ENCODE results near the gene KIAA0825.
"Not testable (repeated sequence)": the region's sequence is repeated elsewhere in the genome, so short reads cannot be mapped to it uniquely, and the experiment has no call there.

Gene KIAA0825

DNA sequence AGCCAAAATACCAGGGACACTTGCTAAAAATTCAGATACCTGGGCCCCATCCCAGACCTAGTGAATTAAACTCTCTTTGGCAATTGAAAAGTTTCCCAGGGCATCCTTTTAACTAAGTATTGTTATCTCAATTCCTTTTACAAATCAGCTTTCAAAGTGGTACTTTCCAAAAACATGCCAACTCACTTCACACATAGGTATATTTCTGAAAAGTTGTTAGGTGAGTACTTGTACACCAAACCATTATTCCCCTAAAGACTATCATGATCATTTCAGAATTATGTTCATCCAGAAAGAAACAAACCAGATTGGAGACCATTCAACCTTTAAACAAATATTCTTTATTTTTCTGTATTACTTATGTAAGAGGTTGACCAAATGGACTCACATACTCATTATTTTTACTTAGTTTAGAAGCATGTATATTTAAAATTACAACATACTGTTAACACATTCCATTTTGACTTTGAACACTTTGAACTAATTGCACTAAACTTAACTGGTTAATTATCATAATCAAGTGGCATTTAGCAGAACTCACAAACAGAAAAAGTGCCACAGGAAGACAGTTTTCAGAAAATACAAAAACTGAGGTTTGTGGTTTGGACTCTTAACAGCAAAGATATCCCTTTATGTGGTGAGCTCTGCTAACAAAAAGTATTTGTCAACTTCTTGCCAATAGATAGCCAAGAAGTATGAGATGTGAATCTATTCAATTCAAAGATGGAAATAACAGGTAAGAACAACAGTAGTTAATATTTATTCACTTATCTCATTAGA, 40.7 kb downstream of the KIAA0825 start:
- DNase-seq, result no peak
- intact Hi-C loops (cut with DNase I), result no loop called here

DNA sequence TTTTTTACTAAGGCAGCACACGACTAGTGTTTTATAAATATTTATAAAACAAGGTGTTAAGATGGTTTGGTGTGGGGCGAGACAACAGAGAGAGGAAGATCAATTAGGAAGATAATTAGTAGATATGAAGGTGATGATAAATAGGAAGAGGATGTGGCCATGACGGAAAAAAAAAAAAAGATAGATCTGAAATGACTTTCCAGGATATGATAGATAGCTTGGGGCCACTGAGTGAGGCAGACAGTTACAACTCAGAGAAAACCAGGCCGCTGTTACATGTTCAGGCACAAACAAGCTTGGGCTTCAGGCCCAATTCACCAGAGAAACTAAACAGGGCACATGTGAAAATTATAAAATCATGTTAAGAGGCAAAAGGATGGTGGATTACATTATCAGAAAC, 43.2 kb downstream of the KIAA0825 start:
- no peak for DNase-seq
- intact Hi-C loops (cut with DNase I), result no loop called here

DNA sequence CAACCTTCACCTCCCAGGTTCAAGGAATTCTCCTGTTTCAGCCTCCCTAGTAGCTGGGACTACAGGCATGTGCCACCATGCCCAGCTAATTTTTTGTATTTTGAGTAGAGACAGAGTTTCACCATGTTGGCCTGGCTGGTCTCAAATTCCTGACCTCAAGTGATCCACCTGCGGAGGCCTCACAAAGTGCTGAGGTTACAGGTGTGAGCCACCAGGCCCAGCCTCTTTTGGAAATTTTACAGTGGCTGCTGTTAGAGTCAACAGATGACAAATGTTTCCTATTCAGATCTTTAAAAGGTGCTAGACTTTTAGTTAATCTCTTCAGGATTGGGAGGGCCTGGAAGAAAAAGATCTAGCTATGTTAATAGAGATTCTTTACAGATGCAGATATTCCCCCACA, 45.1 kb downstream of the KIAA0825 start:
- DNase-seq; intact Hi-C loops (cut with DNase I): not testable (repeated sequence)

DNA sequence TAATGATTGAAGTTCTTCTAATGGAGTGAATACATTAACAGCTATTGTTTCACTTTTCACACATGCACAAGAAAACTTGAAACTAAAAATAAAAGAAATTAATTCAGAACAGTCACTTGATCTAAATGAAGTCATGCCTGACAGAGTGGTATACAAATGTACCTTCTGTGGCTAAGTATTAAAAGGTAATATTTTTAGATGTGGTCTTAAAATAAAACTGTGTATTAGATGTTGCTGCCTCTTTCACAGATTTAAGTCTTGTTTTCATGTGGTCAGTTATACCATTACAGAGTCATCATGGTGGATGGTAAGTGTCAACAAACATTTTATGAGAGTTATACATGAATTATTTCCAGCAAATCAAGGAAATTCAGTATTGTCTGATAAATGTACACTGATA, 47.0 kb downstream of the KIAA0825 start:
- intact Hi-C loops (cut with DNase I), result no loop called here
- no peak for DNase-seq

DNA sequence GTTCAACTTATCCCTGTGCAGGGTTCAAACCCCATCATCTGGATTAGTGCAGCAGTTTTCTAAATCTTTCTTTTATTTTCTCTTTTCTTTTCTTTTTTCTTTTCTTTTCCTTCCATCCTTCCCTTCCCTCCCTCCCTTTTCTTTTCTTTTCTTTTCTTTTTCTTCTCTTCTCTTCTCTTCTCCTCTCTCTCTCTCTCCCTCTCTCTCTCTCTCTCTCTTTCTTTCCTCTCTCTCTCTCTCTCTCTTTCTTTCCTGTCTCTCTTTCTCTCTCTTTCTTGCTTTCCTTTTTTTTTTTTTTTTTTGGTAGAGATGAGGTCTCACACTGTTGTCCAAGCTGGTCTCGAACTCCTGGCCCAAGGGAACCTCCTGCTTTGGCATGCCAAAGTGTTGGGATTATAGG, 53.6 kb downstream of the KIAA0825 start:
- intact Hi-C loops (cut with DNase I), result no loop called here
- no peak for DNase-seq

DNA sequence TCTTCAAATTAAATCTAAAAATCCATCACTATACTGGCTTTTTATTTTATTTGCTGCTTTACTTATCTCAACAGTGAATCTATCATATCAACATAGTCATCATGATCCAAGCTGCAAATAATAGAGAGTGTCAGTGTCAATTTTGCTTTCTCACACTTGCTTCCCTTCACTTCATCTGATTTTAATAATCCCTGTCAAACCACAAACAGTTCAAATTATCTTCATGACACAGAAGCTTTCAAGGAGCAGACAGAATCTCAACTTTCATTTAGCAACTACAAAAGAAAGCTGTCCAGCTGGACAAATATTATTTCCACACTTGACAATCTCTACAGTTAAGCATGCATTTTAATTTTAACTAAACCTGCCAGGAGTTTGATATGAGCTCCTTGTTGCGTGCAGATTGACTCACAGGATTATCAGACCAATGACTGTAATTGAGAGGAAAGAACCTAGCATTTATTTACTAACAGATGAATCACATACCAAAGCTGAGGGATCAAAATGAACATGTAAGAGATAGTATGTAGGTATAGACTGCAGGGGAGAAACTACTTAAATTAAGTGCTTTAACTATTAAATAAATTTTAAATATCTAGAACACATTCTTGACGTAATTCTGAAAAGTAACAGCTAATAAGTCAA, 56.0 kb downstream of the KIAA0825 start:
- intact Hi-C loops (cut with DNase I), result no loop called here
- no peak for DNase-seq

DNA sequence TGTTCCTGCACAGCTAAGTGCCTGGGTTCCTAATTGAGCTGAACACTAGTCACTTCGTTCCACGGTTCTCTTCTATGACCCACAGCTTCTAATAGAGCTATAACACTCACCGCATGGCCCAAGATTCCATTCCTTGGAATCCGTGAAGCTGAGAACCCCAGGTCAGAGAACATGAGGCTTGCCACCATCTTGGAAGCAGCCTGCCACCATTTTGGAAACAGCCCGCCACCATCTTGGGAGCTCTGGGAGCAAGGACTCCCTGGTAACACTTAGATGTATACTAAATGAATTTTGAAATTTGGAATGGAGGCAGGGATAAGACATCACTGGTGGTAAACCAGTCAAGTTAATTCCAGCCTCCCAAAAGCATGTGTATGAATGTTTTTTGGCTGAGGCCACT, 60.4 kb downstream of the KIAA0825 start:
- DNase-seq, result peak in 1 of 10 donors; percentile 24
- intact Hi-C loops (cut with DNase I), result no loop called here

DNA sequence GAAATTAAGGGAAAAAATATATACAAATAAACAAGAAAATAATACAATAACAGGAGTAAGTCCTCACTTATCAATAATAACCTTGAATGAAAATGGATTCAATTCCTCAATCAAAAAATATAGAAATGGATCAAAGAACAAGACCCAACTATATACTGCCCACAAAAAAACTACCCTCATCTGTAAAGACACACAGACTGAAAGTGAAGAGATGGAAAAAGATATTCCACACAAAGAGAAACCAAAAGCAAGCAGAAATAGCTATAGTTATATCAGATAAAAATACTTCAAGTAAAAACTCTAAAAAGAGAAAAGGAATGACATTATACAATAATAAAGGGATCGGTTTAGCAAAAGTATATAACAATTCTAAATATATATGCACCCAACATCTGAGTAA, 66.5 kb downstream of the KIAA0825 start:
- DNase-seq, result no peak
- intact Hi-C loops (cut with DNase I), result no loop called here

DNA sequence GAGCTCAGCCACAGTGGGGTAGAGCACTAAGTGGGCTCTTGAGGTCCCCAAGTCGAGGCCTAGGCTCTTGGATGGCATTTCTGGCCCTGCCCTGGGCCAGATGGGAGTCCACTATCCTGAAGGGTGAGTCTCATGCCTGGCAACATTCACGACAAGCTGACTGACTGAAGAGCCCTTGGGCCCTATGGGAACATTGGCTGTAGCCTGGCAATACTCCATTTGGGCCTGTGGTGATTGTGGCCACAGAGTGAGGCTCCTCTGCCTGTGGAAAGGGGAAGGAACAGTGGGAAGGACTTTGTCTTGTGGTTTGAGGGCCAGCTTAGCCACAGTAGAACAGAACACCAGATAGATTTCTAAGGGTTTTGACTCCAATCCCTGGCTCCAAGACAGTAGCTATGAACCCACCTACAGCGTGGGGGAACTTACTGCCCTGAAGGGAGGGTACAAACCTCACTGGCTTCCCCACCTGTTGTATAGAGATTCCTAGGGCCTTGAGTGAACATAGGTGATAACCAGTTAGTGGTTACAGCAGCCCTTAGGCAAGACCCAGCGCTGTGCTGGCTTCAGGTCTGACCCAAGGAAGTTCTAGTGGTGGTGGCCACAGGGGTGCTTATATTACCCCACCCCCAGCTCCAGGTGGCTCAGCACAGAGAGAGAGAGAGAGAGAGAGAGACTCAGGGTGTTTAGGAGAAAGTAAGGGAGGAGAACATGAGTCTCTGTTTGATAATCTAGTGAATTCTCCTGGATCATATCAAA, 72.4 kb downstream of the KIAA0825 start:
- DNase-seq, result peak in 4 of 10 donors; percentile 8 to 77 (median 34)
- intact Hi-C loops (cut with DNase I), result no loop called here

DNA sequence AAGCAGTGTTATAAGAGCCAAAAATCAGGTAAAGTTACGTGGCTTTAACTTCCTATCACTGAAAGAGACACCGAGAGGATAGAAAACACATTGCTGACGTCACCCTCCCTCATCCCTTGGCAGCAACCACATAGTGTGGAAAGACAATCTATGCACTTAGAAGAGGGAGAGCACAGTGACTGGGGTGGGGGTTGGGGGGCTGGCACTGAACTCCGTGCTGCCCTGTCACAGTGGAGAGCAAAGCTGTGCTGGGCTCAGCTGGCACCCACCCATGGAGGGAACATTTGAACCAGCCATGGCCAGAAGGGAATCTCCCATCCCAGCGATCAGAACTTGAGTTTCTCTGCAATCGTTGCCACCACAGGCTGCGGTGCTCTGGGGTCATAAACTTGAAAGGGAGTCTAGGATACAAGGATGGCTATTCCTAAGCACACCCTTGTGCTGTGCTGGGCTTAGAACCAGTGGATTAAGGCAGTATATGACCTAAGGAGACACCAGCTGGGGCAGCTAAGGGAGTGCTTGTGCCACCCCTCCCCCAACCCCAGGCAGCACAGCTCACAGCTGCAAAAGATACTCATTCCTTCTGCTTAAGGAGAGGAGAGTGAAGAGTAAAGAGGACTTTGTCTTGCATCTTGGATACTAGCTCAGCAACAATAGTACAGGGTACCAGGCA, 73.4 kb downstream of the KIAA0825 start:
- intact Hi-C loops (cut with DNase I), result no loop called here
- peak in 2 of 10 donors; percentile 56 to 68 for DNase-seq

DNA sequence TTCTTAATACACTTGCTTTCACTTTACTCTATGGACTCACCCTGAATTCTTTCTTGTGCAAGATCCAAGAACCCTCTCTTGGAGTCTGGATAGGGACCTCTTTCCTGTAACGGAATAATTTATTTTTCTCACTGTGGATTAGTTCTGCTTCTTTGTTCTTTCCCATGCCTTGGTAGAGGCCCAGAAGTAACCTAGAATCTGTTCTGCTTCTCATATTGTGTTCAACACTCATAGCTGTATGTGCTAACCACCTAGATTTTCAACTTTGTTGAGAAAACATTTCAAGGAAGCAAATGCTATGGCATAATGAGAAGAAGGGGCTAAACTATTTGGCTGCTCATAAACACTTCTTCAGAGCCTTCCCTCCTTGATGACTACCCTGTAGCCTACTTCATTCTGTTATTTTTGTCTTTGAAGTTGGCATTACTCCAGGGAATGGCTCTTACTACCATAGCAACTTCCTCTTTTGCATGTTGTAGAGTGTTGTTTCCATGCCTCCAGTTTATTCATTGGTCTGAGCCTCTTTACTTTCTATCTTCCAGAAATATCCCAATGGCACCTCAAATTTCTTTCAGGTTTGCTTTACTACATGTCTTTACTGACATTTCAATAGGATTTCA, 74.3 kb downstream of the KIAA0825 start:
- no peak for DNase-seq
- intact Hi-C loops (cut with DNase I), result no loop called here

DNA sequence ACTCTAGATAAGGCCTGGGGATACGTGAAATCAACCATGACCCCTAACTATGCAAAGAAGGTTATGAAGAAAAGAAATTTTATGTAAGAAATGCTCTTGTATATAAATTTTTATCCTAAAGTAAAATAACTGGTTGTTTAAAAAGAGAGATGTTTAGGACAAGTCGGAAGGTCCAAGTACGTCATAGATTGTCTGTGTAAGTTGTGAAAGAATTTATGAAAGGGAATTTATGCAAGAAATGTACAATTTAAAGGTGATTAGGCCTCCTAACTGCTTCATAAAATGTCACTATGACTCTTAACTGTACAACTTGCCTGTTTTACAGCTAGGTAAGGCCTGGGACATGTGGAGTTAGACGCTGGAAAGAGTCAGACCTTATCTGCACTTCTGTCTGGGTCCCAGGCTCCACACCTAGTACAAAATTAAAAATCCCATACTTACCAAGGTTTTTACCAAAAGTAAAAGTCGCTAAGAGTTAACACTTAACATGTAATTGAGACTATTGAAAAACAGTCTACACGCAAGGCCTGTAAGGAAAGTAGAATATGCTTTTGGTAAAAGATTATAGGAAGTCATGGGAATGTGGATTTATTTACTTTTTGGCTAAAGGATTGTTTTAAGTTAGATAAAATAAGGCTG, 77.4 kb downstream of the KIAA0825 start:
- no peak for DNase-seq
- intact Hi-C loops (cut with DNase I), result no loop called here

DNA sequence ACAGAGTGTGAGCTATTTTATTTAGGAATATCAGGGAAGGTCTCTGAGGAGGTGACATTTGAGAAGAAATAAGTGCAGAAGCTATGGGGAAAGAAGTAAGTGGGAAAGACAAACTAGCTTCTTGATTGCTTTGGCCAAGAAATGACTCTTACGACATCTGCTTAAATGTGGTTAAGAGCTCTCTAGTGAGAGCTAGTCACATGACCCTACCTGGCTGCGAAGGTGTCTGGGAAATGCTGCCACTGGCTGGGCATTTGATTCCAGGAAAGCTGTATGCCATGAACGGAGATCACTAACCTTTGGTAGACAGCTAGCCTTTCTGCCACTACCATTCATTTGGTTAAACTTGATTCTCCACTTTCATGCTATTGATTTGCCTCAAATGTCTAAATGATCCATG, 80.1 kb downstream of the KIAA0825 start:
- intact Hi-C loops (cut with DNase I), result no loop called here
- DNase-seq, result no peak

DNA sequence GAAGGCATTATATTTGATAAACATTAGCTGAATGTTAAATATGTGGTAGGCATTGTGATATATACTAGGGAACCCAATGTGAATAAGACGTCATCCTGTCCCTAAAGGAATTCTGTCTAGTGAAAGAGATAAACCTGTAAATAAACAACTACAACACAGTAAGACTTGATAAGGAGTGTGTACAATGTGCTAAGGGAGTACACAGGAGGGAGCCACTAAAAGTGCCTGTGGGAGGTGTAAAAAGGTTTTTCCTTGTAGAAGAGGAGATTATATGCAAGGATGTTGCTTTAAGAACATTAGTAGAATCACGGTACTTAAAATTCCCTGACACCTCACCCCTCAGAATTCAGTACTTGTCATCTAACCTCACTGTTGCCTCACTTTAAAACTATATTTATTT, 91.7 kb downstream of the KIAA0825 start:
- intact Hi-C loops (cut with DNase I), result loop anchor here (5.0 to 10.0 kb wide), 3 partner anchors 168 to 326 kb away; no protein-coding TSS in a partner anchor
- no peak for DNase-seq

DNA sequence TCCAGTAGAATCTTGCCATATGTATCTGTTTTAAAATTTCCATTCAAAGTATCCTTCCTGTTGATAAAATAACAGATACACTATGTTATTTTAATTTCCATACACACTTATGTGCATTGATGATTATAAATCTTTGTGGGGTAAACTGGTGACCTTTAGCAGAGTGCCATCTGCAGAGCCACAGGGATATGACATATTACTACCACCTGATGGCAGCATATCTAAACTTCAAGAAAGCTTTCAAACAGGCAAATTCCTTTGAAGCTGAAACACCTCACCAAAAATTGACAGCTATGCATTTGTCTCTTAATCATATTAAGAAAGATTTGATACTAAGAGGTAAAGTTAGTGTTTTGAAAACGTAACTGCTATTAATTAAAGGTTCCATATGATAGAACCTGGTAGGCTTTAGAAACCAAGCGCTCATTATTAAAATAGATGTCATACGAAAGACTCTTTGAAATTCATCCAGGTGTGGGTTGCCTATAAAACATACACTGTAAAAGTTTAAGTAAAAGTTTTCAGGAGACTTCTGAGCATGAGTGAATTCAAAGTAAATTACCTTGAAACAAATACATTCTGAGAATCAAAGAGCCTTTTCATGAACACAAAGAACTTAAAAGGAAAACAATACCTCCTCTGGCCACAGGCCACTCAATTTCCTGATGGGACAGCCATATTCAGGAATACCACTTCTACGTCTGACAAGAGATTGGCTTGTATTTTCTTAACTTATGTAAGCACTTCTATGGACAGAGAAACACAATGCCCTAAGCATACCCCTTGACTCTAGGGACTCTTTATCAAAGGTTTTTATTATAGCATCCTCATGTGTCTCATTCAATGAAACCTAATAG, 93.3 kb downstream of the KIAA0825 start:
- DNase-seq, result no peak
- intact Hi-C loops (cut with DNase I), result loop anchor here (5.0 to 10.0 kb wide), 3 partner anchors 170 to 327 kb away; no protein-coding TSS in a partner anchor

DNA sequence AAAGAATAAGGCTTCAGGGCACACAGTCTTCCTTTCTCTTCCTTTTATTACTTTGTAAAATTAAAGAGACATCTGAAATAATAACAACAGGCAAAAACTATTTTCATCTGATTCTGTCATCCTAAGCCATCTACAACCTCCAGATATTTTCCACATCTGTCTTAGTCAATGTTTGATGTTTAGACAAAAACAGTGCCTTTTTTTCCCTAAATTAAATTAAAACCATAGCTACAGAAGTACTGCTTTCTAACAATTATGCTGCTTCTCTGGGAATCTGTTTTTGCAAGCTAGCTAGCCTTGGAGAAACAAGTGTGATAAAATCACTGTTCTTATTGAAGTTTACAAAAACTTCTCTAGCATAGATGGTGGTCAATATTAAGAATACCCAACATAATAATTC, 95.4 kb downstream of the KIAA0825 start:
- intact Hi-C loops (cut with DNase I), result loop anchor here (10.0 kb wide), 2 partner anchors 172 to 212 kb away; no protein-coding TSS in a partner anchor
- no peak for DNase-seq

DNA sequence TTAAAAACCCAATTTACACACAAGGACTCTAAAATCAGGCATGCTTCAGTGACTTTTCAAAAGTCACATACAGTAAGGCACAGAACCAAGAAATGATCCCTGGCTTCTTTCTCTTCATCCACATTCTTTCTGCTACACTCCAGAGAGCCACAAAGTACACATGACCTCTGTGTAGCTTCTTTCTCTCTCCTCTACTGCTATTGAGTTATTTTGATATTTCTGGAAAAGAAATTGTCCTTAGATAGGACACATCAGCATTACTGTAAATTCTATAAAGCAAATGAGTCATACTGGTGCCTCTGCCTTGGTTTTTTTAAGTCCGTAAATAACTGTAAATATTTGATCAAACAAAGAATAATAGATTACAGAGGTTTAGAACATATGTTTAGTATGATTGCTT, 96.3 kb downstream of the KIAA0825 start:
- intact Hi-C loops (cut with DNase I), result loop anchor here (10.0 kb wide), 2 partner anchors 173 to 213 kb away; no protein-coding TSS in a partner anchor
- DNase-seq, result no peak

All from posterior cingulate gyrus (tissue), 11 donors.